PFSK-1 (cell line): ENCODE results near the gene OGFR.

ENCODE experiments used
- FOXP2 ChIP-seq: optimal IDR thresholded peaks from 2 replicates; pipeline ENCODE3; 2011; ENCODE audit warnings: borderline replicate concordance, control low read depth, inconsistent platforms; ENCODE audit not compliant: insufficient read depth; ENCODE audit errors: extremely low read length, extremely low read depth
- POLR2AphosphoS5 ChIP-seq: IDR thresholded peaks from 2 replicates; pipeline ENCODE4 v1.6.1; 2012; ENCODE audit warnings: low read depth, mild to moderate bottlenecking, control low read depth, low read length, moderate library complexity
- TAF1 ChIP-seq: IDR thresholded peaks from 2 replicates; pipeline ENCODE4 v1.6.1; 2012; ENCODE audit warnings: low read length, control low read depth, borderline replicate concordance; ENCODE audit not compliant: insufficient read depth
- TF ChIP-seq, protein P1 (sequence below), 2 experiments: IDR thresholded peaks; 2 replicates each; pipeline versions ENCODE4 v1.6.1 to v1.8.0; 2011 to 2012; ENCODE audit warnings: low read depth in 2 of 2, low read length in 2 of 2, control low read depth in 1 of 2, inconsistent platforms in 1 of 2, mild to moderate bottlenecking in 1 of 2, moderate library complexity in 1 of 2; ENCODE audit not compliant: insufficient read depth in 1 of 2

DNA sequence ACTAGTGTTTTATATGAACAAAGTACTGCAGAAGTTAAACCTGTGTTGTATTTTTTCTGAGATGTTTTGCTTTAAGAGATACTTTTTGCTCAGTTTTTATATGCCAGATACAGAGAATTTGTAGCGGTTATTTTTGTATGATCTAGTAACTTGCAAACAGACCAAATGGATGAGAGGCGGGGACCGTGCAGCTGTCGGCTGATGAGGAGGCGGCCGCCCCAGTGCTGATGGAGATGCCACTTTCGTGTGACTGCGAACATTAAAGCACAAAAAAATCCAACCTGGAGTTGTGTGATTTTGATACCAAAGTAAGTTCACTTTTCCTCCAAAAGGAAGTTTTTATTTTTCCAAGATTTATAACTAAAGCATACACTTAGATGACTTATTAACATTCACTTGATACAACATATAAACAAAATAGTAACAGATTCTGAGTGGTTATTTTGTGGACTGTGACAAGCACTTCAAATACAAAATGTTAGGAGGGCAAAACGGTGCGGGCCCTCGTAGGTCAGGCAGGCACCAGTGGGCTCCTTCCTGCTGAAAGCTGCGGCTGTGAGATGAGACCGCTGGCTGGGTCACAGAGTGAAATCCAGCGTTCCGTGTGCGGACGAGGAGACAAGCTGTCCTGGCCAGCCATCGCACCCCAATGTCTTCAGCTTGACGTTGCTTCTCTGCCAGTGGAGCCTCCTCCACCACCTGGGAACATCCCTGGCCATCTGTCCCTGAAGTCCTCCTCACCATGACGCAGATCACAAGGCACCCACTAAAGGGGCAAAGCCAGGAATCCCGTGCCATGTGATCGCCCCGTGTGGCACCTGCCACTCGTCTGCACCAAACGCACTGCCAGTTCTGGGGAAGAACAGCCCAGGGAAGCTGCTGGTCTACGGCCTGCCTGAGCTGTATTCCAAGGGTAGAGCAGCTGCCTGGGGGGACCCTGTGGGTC, 4.0 kb upstream of the OGFR start:
- TF ChIP-seq, protein P1, sequence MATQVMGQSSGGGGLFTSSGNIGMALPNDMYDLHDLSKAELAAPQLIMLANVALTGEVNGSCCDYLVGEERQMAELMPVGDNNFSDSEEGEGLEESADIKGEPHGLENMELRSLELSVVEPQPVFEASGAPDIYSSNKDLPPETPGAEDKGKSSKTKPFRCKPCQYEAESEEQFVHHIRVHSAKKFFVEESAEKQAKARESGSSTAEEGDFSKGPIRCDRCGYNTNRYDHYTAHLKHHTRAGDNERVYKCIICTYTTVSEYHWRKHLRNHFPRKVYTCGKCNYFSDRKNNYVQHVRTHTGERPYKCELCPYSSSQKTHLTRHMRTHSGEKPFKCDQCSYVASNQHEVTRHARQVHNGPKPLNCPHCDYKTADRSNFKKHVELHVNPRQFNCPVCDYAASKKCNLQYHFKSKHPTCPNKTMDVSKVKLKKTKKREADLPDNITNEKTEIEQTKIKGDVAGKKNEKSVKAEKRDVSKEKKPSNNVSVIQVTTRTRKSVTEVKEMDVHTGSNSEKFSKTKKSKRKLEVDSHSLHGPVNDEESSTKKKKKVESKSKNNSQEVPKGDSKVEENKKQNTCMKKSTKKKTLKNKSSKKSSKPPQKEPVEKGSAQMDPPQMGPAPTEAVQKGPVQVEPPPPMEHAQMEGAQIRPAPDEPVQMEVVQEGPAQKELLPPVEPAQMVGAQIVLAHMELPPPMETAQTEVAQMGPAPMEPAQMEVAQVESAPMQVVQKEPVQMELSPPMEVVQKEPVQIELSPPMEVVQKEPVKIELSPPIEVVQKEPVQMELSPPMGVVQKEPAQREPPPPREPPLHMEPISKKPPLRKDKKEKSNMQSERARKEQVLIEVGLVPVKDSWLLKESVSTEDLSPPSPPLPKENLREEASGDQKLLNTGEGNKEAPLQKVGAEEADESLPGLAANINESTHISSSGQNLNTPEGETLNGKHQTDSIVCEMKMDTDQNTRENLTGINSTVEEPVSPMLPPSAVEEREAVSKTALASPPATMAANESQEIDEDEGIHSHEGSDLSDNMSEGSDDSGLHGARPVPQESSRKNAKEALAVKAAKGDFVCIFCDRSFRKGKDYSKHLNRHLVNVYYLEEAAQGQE (IDR thresholded peaks at IDR 0.05; ENCODE audit: insufficient read depth in 1 of 2, low read depth in 2 of 2, low read length in 2 of 2): no peak
- no peak for TF ChIP-seq TAF1
- no peak for TF ChIP-seq POLR2AphosphoS5
- TF ChIP-seq FOXP2: no peak
